Left ventricle myocardium inferior (tissue), 1 donor: Measurements from ENCODE around the gene HNF1B. TPM values are rescaled to one million over a fixed set of nuclear protein-coding genes. Genes with fewer than 3 reads are reported as not detected.

Source experiments
- DNase-seq: peaks from one replicate; pipeline ENCODE4 v3.0.0-alpha.2; 2020
- H3K27ac ChIP-seq: fragments of 200-600 bp; replicated peaks from 2 replicates; pipeline ENCODE4 v1.8.0; 2021
- H3K27me3 ChIP-seq: fragments of 200-600 bp; 2 replicates; pipeline ENCODE4 v1.8.0; 2021; ENCODE audit warnings: low read depth
- H3K36me3 ChIP-seq: fragments of 200-600 bp; 2 replicates; pipeline ENCODE4 v1.8.0; 2021
- H3K4me1 ChIP-seq: fragments of 200-600 bp; 2 replicates; pipeline ENCODE4 v1.8.0; 2021
- H3K4me3 ChIP-seq: fragments of 200-600 bp; 2 replicates; pipeline ENCODE4 v1.8.0; 2021; ENCODE audit warnings: mild to moderate bottlenecking, moderate library complexity
- H3K9me3 ChIP-seq: fragments of 200-600 bp; replicated peaks from 2 replicates; pipeline ENCODE4 v1.8.0; 2021
- intact Hi-C: fragments of 100-400 bp; cut with micrococcal nuclease; formaldehyde crosslinking; loops from one replicate; pipeline ENCODE4 v1.11.0; 2022
- total RNA-seq: library from RNA; stranded (reverse); fragmentation: NEBNext Ultra II Directional; extraction: Animal tissue kit (Norgen Biotek cat#: 25700); gene quantifications from one replicate; pipeline ENCODE4 v1.2.1, GENCODE V29; 2021
- TF ChIP-seq, protein P1 (sequence below): fragments of 200-600 bp; IDR thresholded peaks from 2 replicates; pipeline ENCODE4 v1.8.0; 2021; ENCODE audit warnings: antibody characterized with exemption, mild to moderate bottlenecking, borderline replicate concordance
- donor health status: DM: no; HTN: yes; CAD: no; lungs with severe emphysema.

Gene HNF1B
- total RNA-seq, 1 donor from 2014 or later = not detected

DNA sequence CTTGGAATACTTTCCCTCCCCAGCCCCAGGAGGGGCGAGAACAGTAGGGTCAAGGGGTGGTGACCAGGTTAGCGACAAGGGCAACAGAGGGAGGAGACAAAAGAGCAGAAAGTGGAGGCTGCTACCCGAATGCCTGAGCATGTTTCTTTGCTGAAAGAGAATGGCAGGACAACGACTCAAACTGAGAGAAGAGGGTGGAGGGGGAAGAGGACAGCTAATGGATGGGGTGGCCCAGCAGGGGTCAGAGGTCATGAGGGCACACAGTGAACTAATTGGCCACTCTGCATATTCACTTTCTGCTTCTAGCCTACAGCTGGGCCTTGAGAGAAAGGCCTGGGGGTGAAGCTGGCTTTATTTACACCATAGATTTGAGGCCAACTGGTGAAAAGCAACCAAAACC lies 82.5 kb downstream of the HNF1B start:
- TF ChIP-seq, protein P1, sequence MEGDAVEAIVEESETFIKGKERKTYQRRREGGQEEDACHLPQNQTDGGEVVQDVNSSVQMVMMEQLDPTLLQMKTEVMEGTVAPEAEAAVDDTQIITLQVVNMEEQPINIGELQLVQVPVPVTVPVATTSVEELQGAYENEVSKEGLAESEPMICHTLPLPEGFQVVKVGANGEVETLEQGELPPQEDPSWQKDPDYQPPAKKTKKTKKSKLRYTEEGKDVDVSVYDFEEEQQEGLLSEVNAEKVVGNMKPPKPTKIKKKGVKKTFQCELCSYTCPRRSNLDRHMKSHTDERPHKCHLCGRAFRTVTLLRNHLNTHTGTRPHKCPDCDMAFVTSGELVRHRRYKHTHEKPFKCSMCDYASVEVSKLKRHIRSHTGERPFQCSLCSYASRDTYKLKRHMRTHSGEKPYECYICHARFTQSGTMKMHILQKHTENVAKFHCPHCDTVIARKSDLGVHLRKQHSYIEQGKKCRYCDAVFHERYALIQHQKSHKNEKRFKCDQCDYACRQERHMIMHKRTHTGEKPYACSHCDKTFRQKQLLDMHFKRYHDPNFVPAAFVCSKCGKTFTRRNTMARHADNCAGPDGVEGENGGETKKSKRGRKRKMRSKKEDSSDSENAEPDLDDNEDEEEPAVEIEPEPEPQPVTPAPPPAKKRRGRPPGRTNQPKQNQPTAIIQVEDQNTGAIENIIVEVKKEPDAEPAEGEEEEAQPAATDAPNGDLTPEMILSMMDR = no peak
- no peaks in the 10 kb centered on the region for H3K4me1 ChIP-seq
- intact Hi-C loops = no loop called here
- no peak overlapping the region for H3K4me3 ChIP-seq
- peaks cover 19% of the 10 kb centered on the region for H3K27me3 ChIP-seq
- no peaks in the 10 kb centered on the region for H3K36me3 ChIP-seq
- H3K27ac ChIP-seq = no peak overlapping the region
- no peaks in the 10 kb centered on the region for H3K9me3 ChIP-seq
- no peak for DNase-seq

DNA sequence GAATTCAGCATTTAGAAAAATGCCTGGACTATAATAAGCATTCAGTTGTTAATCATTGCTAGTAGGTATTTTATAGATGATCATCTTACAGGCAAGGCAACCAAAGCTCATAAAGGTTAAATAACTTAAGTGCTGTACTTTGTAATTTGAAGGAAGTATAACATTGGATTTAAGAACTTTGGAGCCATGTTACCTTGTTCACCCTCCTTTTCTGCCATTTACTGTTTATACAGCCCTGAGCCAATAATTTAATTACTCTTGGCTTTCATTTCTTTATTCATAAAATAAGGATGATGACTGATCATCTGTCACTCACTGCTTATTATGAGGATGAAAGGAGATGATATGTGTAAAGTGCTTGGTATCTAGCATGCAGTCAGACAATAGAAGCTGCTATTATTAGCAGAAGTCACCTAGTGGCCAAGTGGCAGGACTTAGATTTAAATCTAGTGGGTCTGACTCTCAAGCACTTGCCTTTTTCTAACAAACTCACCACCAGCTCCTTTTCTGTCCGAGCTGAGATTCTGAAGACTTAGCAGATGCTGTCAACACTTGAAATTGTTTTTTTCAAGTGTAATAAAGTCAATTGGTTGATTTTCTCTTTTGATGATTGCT lies 83.4 kb downstream of the HNF1B start:
- Histone ChIP-seq H3K27ac (no peak overlapping the region), H3K4me1 (no peaks in the 10 kb centered on the region), H3K4me3 (no peak overlapping the region), H3K9me3 (no peaks in the 10 kb centered on the region), H3K36me3 (no peaks in the 10 kb centered on the region), H3K27me3 (peaks cover 14% of the 10 kb centered on the region)
- DNase-seq = no peak
- TF ChIP-seq, protein P1 = no peak
- intact Hi-C loops = no loop called here

DNA sequence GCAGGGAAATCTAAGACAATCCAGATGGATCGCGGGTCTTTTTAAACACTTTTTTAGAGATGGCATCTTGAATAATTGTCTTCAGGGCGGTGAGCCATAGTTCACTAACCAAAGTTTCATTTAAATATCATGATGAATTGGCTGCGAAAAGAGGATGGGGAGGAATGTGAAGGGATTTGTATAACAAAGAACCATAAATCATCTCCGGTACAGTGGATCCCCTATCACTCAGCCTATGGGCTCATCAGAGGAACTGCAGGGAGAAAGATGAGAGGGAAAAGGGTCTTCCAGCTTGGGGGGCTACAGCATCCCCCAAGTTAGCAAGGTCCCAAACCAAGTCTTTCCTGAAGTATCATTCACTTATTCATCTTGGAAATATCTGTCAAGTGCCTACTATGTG lies 84.9 kb downstream of the HNF1B start:
- TF ChIP-seq, protein P1 = no peak
- H3K27me3 ChIP-seq = peaks cover 12% of the 10 kb centered on the region
- no peak for DNase-seq
- intact Hi-C loops = no loop called here
- H3K4me1 ChIP-seq = no peaks in the 10 kb centered on the region
- H3K4me3 ChIP-seq = no peak overlapping the region
- H3K27ac ChIP-seq = no peak overlapping the region
- no peaks in the 10 kb centered on the region for H3K36me3 ChIP-seq
- no peaks in the 10 kb centered on the region for H3K9me3 ChIP-seq

DNA sequence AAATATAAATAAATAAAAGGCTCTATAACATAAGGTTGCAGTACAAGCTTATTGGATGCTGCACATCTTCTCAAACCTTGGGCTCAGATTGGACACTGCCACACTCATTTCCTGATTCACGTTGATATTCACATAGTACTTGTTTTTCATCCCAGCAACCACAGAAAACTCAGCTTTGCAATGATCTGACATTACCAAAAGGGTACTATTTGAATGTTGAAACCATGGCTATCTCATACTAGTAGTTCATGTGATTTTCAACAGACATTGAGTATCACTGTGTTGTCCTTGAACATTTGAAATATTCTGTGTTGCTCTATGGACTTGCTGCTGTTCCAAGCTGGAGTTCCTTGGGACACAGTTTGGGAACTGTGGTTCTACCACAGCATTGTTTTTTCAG lies 87.7 kb downstream of the HNF1B start:
- peaks cover 31% of the 10 kb centered on the region for H3K27me3 ChIP-seq
- intact Hi-C loops = no loop called here
- H3K27ac ChIP-seq = no peak overlapping the region
- no peaks in the 10 kb centered on the region for H3K36me3 ChIP-seq
- no peaks in the 10 kb centered on the region for H3K4me1 ChIP-seq
- no peak overlapping the region for H3K4me3 ChIP-seq
- DNase-seq = no peak
- TF ChIP-seq, protein P1 = no peak
- H3K9me3 ChIP-seq = no peaks in the 10 kb centered on the region

DNA sequence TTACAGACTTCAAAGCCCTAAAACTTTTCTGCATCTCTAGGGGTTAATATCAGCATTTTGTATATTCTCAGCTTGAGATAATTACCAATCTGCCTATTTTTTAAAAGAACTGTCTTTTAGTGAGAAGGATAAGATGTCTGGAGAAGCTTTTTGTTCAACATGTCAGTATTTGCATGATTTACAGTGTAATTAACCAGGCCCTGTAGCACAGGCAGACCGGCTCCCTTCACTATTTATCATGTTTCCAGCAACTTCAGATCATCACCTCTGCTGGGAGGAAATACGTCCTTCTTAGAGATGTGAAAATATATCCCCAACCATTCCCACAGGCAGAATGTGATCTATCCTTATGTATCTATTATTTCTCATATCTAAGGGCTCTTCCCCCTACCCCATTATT lies 93.0 kb downstream of the HNF1B start:
- Histone ChIP-seq H3K9me3 (no peaks in the 10 kb centered on the region), H3K27ac (no peak overlapping the region), H3K4me3 (no peak overlapping the region), H3K4me1 (no peaks in the 10 kb centered on the region), H3K27me3 (peaks cover 40% of the 10 kb centered on the region), H3K36me3 (no peaks in the 10 kb centered on the region)
- no peak for DNase-seq
- TF ChIP-seq, protein P1 = no peak
- intact Hi-C loops = no loop called here
